ENCODE measurements around the gene NTM.

The NTM gene

GRCh38 chr11:131723088-131723487 is 352.7 kb downstream of the NTM start:
- DNase-seq (ENCODE audit: low read depth): no peak
- TF ChIP-seq CTCF (IDR thresholded peaks at IDR 0.05; ENCODE audit: low read depth, low read length, missing control alignments): no peak
- H3K4me3 ChIP-seq (ENCODE audit: low read depth, low read length): no peak overlapping the region

GRCh38 chr11:131724436-131724975 is 354.1 kb downstream of the NTM start:
- DNase-seq (ENCODE audit: low read depth): no peak
- no peak for TF ChIP-seq CTCF (IDR thresholded peaks at IDR 0.05; ENCODE audit: low read depth, low read length, missing control alignments)
- H3K4me3 ChIP-seq (ENCODE audit: low read depth, low read length): no peak overlapping the region

GRCh38 chr11:131734871-131735270 is 364.5 kb downstream of the NTM start:
- DNase-seq (ENCODE audit: low read depth): no peak
- no peak for TF ChIP-seq CTCF (IDR thresholded peaks at IDR 0.05; ENCODE audit: low read depth, low read length, missing control alignments)
- H3K4me3 ChIP-seq (ENCODE audit: low read depth, low read length): no peak overlapping the region

GRCh38 chr11:131737357-131737756 is 366.9 kb downstream of the NTM start:
- no peak for DNase-seq (ENCODE audit: low read depth)
- no peak overlapping the region for H3K4me3 ChIP-seq (ENCODE audit: low read depth, low read length)
- no peak for TF ChIP-seq CTCF (IDR thresholded peaks at IDR 0.05; ENCODE audit: low read depth, low read length, missing control alignments)

- no peak for DNase-seq (ENCODE audit: low read depth)
- H3K4me3 ChIP-seq (ENCODE audit: low read depth, low read length): no peak overlapping the region
- TF ChIP-seq CTCF (IDR thresholded peaks at IDR 0.05; ENCODE audit: low read depth, low read length, missing control alignments): no peak
Observed at GRCh38 chr11:131739243-131739882, 368.9 kb downstream of the NTM start.

- H3K4me3 ChIP-seq (ENCODE audit: low read depth, low read length): no peak overlapping the region
- no peak for DNase-seq (ENCODE audit: low read depth)
- TF ChIP-seq CTCF (IDR thresholded peaks at IDR 0.05; ENCODE audit: low read depth, low read length, missing control alignments): no peak
Observed at GRCh38 chr11:131744847-131745246, 374.4 kb downstream of the NTM start.

GRCh38 chr11:131745405-131745804 is 375.0 kb downstream of the NTM start:
- no peak overlapping the region for H3K4me3 ChIP-seq (ENCODE audit: low read depth, low read length)
- no peak for DNase-seq (ENCODE audit: low read depth)
- TF ChIP-seq CTCF (IDR thresholded peaks at IDR 0.05; ENCODE audit: low read depth, low read length, missing control alignments): no peak

Measured in GM12864 (cell line).